GM19397 (cell line): ENCODE data around the gene CASP5.
A peak's percentile ranks its signal among the peaks of the same experiment; 100 is the strongest.
"Not testable (repeated sequence)": the region's sequence is repeated elsewhere in the genome, so short reads cannot be mapped to it uniquely, and the experiment has no call there.

Experiments
- ATAC-seq: cut with Tn5 transposase; IDR thresholded peaks from one replicate; pipeline ENCODE4 v1.9.1; 2021; ENCODE audit warnings: mild to moderate bottlenecking, moderate library complexity; ENCODE audit not compliant: unreplicated experiment

The CASP5 gene

GRCh38 chr11:105023003-105023402, at the start of gene CASP5:
Gene CASP5 (minus strand): TSS chr11:105023168. CDS start chr11:105023136, 32 bp downstream.
- no peak for ATAC-seq

- ATAC-seq, result not testable (repeated sequence)
Observed at GRCh38 chr11:105072080-105072479, 49.1 kb upstream of the CASP5 start.

GRCh38 chr11:105071089-105071732, 48.2 kb upstream of the CASP5 start:
- no peak for ATAC-seq

GRCh38 chr11:105070306-105070705, 47.3 kb upstream of the CASP5 start:
- no peak for ATAC-seq

DNA sequence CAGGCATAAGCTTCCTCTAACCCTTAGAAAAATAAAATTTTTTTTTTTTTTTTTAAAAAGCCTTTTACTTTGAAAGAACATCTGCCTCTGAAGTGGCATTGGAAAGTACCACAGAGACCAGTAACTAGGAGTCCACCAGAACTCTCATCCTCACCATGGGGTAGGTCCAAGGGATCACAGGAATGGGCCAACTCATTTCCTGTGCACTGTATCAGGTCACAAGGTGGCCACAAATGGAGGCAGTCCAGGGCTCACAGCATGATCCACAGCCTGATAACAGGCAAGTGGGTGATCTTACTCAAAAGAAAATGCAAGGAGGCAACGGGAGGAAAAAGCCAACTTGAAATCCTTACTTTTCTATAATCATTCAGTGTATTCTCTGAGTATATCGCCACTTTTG, 46.8 kb upstream of the CASP5 start:
- ATAC-seq, result not testable (repeated sequence)

GRCh38 chr11:105063245-105063941, 40.4 kb upstream of the CASP5 start:
- ATAC-seq, result not testable (repeated sequence)

DNA sequence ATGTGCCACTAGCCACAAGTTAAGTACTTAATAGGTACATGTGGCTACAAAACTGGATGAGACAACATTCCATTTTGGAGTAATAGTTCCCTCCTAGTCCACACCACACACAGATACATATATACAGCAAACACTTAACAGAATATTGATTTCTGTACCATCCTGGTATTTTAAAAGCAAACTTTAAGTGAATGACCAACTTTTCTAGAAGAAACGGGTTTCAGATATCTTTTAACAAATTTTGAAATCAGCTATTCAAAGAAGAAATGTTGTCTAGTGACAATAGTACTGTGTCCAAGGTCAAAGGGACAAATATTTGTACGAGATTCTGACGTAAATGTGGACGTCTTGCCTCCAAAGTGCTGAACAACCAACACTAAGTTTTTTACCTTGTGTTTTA, 34.5 kb upstream of the CASP5 start:
- ATAC-seq, result no peak

DNA sequence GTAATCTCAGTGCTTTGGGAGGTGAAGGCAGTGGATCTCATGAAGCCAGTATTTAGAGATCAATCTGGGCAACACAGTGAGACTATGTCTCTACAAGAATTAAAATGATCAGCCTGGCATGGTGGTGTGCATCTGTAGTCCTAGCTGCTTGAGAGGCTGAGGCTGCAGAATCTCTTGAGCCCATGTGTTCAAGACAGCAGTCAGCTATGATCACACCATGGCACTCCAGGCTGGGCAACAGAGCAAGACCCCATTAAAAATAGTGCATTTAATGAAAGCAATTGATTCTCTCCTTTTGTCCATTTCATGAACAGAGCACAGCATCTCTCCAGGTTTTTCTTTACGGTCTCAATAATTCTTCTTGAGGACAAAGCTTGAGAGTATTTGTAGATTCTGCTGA, 33.5 kb upstream of the CASP5 start:
- ATAC-seq, result no peak

DNA sequence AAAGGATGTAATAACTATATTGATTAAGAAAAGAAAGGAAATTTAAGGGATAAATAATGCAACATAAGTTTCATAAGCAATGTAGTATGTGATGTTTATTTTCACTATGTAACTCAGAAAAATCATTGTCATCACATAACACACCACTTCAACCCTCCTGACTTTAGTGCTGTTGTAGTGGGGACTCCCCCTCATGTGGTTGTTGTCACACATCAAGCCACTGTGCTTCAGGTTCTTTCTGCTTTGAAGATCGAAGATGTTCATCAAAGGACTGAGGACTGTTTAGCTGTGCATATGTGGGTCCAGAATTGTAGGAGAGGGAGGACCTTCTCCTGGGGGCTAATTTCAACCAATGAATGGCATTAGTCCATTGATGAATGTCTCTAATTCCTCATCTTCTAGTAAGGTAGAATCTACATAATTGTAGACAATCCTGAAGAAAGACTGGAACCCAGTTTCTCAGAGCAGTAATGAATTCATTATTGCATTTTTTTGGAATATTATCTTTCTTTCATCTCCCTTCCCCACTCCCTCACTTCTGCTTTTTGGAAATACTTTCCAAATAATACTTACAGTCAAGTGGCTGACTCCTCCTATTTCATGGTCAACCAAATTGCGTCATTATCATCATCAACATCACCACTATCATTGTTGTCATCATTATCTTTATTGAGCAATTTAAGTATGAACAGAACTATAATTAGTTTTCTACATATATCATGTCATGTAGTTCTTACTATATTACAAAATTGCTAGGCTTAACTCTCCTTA, 31.9 kb upstream of the CASP5 start:
- ATAC-seq, result no peak

DNA sequence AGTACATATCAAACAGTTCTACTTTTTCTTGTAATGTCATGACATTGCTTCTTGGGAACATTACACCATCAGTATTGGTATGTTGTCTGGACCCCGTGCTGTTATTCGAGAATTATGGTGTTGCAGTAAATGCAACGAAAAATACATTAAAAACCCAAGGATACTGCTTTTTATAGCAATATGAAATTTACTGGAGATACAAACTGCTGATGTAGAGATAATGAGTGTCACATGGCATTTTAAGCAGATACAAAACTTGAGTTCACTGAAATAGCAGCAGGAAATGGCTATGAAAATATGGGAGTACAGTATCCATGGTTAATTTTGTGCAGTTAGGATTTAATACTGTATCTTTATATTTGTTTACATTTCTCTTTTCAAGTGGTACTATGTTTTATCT, 29.5 kb upstream of the CASP5 start:
- no peak for ATAC-seq

DNA sequence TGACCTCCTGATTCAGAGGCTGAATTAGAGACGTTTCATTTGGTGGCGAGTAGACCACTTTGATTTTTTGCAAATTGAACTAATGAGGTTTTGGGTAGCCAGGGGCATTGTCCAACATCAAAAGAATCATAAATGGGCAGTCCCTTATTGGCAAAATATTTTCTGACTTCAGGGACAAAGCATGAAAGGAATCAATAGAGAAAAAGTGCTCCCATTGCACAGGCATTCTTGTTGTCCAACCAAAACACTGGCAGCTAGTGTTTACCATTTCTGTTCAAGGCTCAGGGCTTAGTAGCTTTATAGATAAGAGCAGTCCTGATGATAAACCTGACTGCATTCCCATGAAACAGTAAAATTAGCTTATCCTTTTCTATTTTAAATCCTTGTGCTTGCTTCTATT, 28.6 kb upstream of the CASP5 start:
- ATAC-seq, result no peak

DNA sequence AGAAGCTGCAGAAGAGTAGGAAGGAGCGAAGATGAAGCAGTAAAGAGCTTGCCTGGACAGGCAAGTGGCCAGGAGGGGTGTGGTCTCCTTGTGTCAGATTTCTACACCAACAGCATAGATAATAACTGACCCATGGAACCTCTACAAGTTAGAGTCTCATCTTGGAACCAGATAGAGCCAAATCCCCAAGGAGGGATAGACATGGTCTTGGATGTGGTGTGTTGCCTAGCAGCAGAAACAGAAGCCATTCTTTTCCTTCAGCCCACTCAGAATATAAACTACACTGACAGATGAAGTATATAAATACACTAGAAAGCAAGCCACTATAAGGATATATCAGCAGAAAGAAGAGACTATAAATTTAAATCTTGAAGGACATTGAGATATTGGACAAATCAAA, 26.5 kb upstream of the CASP5 start:
- no peak for ATAC-seq

DNA sequence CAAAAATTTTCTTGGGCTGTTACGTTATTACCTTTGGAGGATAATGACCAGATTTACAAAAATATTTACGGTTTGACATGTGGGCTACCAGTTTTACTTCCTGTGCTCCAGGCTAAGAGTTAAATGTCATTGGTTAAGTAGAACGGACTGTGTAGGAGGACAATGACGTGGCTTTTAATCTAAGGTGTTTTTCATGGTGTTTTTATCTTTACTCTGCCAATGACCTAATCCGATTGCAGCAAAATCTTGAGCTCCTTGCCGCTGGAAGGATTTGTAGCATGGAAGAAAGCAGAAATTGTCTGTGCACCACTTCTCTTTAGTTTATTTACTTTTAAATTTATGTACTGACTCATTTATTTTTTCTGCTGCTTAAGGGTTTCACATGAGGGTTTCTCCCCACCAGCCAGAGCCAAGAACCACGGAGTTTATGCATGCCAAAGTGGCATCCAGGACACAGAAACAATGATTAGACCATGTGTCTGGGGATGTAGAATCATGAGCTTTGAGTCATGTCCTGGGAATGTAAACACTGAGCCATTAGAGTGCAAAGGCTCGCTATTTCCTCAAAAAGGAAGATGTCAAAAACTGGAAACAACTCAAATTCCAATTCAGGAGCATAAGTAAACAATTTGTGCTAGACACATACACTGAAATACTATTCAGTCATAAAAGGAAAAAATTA, 24.1 kb upstream of the CASP5 start:
- no peak for ATAC-seq

DNA sequence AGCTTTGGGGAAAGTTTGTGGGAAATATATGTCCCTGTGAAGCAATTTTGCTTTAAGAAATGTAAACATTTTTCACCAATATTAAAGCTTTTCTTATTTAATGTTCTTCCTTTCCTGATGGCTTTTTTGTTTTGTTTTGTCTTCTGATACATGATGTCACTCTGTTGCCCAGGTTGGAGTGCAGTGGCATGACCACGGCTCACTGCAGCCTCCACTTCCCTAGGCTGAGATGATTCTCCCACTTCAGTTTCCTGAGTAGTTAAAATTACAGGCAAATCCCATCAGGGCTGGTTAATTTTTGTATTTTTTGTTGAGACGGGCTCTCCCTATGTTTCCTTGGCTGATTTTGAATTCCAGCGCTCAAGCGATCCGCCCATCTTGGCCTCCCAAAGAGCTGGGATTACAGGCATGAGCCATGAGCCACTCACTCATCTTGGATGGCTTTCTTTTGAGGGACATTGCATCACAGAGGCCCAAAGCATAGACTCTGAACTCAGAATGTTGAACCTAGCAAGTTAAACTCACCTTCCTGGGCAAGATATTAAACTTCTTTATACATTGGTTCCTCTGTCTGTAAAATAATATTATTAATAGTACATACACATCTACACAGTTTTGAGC, 22.8 kb upstream of the CASP5 start:
- ATAC-seq, result no peak

GRCh38 chr11:105044557-105045524, 21.9 kb upstream of the CASP5 start, which contains the start of gene CARD16:
Gene CARD16 (minus strand): TSS chr11:105045335. CDS start chr11:105045297, 38 bp downstream.
- peak; percentile 98 for ATAC-seq

GRCh38 chr11:105042178-105042577, 19.2 kb upstream of the CASP5 start:
- ATAC-seq, result no peak

- ATAC-seq, result no peak
Observed at GRCh38 chr11:105040703-105041102, 17.7 kb upstream of the CASP5 start.

DNA sequence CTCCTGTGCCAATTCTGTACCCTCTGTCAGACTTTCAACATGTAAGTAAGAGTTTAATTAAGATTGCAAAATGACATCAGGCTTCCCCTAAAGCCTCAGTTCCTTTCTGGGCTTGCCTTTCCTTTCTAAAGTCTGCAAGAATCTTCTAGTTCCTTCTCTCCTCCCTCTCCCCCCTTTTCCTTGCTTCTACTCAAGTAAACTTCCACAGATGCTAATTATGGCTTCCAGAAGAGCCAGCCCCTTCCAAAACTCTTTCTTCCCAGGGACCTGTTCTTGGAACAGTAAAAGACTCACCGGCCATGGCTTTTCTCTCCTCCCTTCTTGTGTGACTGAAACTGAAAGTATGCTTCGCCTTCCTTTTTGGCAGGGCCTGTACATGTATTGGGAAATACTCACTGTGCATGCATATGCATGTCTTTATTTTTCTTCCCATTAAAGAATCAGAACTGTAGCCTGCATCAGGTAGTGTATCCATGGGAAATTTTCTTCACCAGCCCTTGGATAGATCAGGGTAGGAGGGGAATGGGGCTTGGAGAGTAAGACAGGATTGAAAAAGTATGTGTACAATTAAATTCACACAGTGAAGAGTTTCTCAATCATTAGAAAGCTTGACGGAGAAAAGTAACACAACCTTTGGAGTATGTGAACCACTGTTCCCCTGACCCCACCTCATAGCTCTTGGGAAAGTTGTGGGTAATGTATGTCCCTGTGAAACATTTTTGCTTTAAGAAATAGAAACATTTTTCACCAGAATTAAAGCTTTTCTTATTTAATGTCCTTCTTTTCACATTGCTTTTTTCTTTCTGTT, 12.0 kb upstream of the CASP5 start, which contains the start of gene CASP1:
TSS of gene CASP1 (minus strand) at position 332 of the 808 bp plus-strand sequence. CDS start at position 301, 31 bp downstream.
- ATAC-seq, result peak; percentile 88

DNA sequence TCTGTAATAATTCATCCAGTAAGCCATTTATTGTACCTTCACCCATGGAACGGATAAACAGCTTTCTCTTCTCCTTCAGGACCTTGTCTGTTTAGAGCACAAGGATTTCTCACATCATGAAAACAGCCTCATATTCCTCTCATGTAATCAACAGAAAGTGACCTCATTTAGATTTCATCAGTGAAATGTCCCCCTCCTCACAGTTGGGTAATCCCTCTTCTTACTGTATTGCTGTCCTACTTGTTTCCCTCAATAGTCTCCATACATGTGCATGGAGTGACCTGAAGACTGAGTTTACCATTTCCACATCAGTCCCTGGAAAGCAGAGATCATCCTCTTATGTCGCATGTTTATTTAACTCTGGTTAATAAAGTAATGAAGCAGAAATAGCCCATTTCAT, 11.4 kb upstream of the CASP5 start:
- not testable (repeated sequence) for ATAC-seq
